Transverse colon (tissue), 4 donors: ENCODE measurements around the gene ZFX. TPM values are rescaled to one million over a fixed set of nuclear protein-coding genes. Genes with fewer than 3 reads are reported as not detected.

Source experiments
- DNase-seq: peaks from one replicate; pipeline ENCODE4 v3.0.0-alpha.2; 2019
- H3K27ac ChIP-seq, 4 donors: fragments of 200-600 bp; sonication (generic); 2 replicates each; pipeline ENCODE4 v1.5.1; 2016 to 2018; ENCODE audit warnings: inconsistent platforms in 4 of 4
- H3K27me3 ChIP-seq: fragments of 200-600 bp; sonication (generic); 2 replicates; pipeline ENCODE4 v1.5.1; 2017; ENCODE audit warnings: inconsistent platforms
- H3K36me3 ChIP-seq, 4 donors: fragments of 200-600 bp; sonication (generic); 2 replicates each; pipeline ENCODE4 v1.5.1; 2017 to 2019; ENCODE audit warnings: inconsistent platforms in 4 of 4
- H3K4me1 ChIP-seq, 4 donors: fragments of 200-600 bp; sonication (generic); 2 replicates each; pipeline ENCODE4 v1.5.1; 2017 to 2020; ENCODE audit warnings: inconsistent platforms in 4 of 4
- H3K4me3 ChIP-seq, 4 donors: fragments of 200-600 bp; sonication (generic); 1 replicate in 1 of 4; 2 replicates in 3 of 4; pipeline versions ENCODE4 v1.5.1 to v1.6.1; 2017 to 2019; ENCODE audit warnings: inconsistent platforms in 4 of 4
- H3K9me3 ChIP-seq, 2 donors: fragments of 200-600 bp; sonication (generic); 2 replicates each; pipeline ENCODE4 v1.5.1; 2017 to 2019; ENCODE audit warnings: inconsistent platforms in 2 of 2
- CTCF ChIP-seq, 5 experiments: fragments of 200-600 bp in 3 of 5; fragments of 450-650 bp in 2 of 5; sonication (generic) in 3 of 5; IDR thresholded peaks; 1 replicate in 2 of 5; 2 replicates in 3 of 5; pipeline ENCODE4 v1.5.1; 2016 to 2017; ENCODE audit warnings: antibody characterized with exemption in 5 of 5, inconsistent platforms in 3 of 5, mild to moderate bottlenecking in 2 of 5, moderate library complexity in 1 of 5
- EP300 ChIP-seq: sonication (generic); formaldehyde crosslinking; IDR thresholded peaks from one replicate; pipeline ENCODE4 v1.6.1; 2017; ENCODE audit warnings: antibody characterized with exemption, low read depth
- POLR2A ChIP-seq: fragments of 450-650 bp; IDR thresholded peaks from one replicate; pipeline ENCODE4 v1.6.1; 2016; ENCODE audit warnings: antibody characterized with exemption, mild to moderate bottlenecking, moderate library complexity
- POLR2AphosphoS5 ChIP-seq, 3 donors: sonication (generic); formaldehyde crosslinking; IDR thresholded peaks; one replicate each; pipeline ENCODE4 v1.6.1; 2016; ENCODE audit warnings: antibody characterized with exemption in 3 of 3
- WGBS, 2 donors: methylation state at CpG; one replicate each; pipeline ENCODE4 v1.1.5; 2018; ENCODE audit warnings: low coverage in 1 of 2; 5-methylcytosine and 5-hydroxymethylcytosine counted together
- in situ Hi-C, 4 donors: fragments of 200-750 bp; cut with MboI; loops; one replicate each; pipeline versions ENCODE4 v1.15.0 to v1.15.1; 2017; ENCODE audit warnings: low sequenced_read_pairs in 3 of 4, low pct_ligation_motif_present in 1 of 4, low pct_unique_long_range_greater_than_20kb in 1 of 4
- intact Hi-C: fragments of 100-400 bp; cut with DNase I; formaldehyde crosslinking; loops from one replicate; pipeline ENCODE4 v1.15.1; 2023; ENCODE audit warnings: low total_unique reads
- total RNA-seq, 4 donors: library from RNA; depleted of rRNA; stranded (reverse); fragments of >200 nt; gene quantifications; one replicate each; pipeline ENCODE4 v1.1.0, GENCODE V29; 2016

Gene ZFX
- total RNA-seq, 4 donors from 2014 or later: 33.7 to 50.5 (median 47.4) TPM

- Histone ChIP-seq H3K4me3 (no peak overlapping the region), H3K36me3 (no peaks in the 10 kb centered on the region), H3K27me3 (no peaks in the 10 kb centered on the region), H3K9me3 (no peaks in the 10 kb centered on the region), H3K27ac (peak overlapping the region in 1 of 4 donors; percentile 41), H3K4me1 (no peaks in the 10 kb centered on the region)
- WGBS, 2 donors: 52 to 70% methylated on average over 5 to 13 of the region's 13 CpGs
- intact Hi-C loops: no loop called here
- no peak for DNase-seq
- in situ Hi-C loops: loop anchor here in 3 of 4 donors (10.0 to 25.0 kb wide), 2 partner anchors 155 to 157 kb away; no protein-coding TSS in a partner anchor
- TF ChIP-seq CTCF (IDR thresholded peaks at IDR 0.05) (peak in 4 of 5 experiments; percentile 13 to 37 (median 18)), EP300 (no peak)
Measured at GRCh38 chrX:24241822-24242648, 92.5 kb downstream of the ZFX start.

GRCh38 chrX:24242649-24243175, 93.2 kb downstream of the ZFX start:
- Histone ChIP-seq H3K4me1 (no peaks in the 10 kb centered on the region), H3K4me3 (no peak overlapping the region), H3K9me3 (no peaks in the 10 kb centered on the region), H3K27me3 (no peaks in the 10 kb centered on the region), H3K27ac (peak overlapping the region in 2 of 4 donors; percentile 25 to 41), H3K36me3 (no peaks in the 10 kb centered on the region)
- TF ChIP-seq POLR2AphosphoS5 (IDR thresholded peaks at IDR 0.05) (peak in 1 of 3 donors; percentile 6), CTCF (IDR thresholded peaks at IDR 0.05) (no peak), POLR2A (no peak), EP300 (no peak)
- DNase-seq: peak; percentile 60
- intact Hi-C loops: no loop called here
- in situ Hi-C loops: loop anchor here in 3 of 4 donors (10.0 to 25.0 kb wide), 2 partner anchors 155 to 158 kb away; no protein-coding TSS in a partner anchor
- WGBS, 2 donors: 46% methylated on average over 8 of the region's 8 CpGs; no CpG with 5 or more reads in 1 of the 2 donors

- Histone ChIP-seq H3K36me3 (no peaks in the 10 kb centered on the region), H3K27me3 (no peaks in the 10 kb centered on the region), H3K4me1 (no peaks in the 10 kb centered on the region), H3K27ac (peak overlapping the region in 3 of 4 donors; percentile 25 to 41 (median 26)), H3K4me3 (no peak overlapping the region), H3K9me3 (no peaks in the 10 kb centered on the region)
- intact Hi-C loops (no loop called here), in situ Hi-C loops (loop anchor here in 3 of 4 donors (10.0 to 25.0 kb wide), 2 partner anchors 156 to 158 kb away; no protein-coding TSS in a partner anchor)
- TF ChIP-seq POLR2A: no peak
- TF ChIP-seq CTCF (IDR thresholded peaks at IDR 0.05): no peak
- TF ChIP-seq EP300: no peak
- TF ChIP-seq POLR2AphosphoS5 (IDR thresholded peaks at IDR 0.05): no peak
- WGBS, 2 donors: 62 to 67% methylated on average over 2 to 5 of the region's 5 CpGs
- DNase-seq: no peak
Measured at GRCh38 chrX:24243188-24243587, 93.7 kb downstream of the ZFX start.

GRCh38 chrX:24243692-24244091, 94.2 kb downstream of the ZFX start:
- 57% methylated on average over 3 of the region's 3 CpGs; no CpG with 5 or more reads in 1 of the 2 donors for WGBS, 2 donors
- Histone ChIP-seq H3K36me3 (no peaks in the 10 kb centered on the region), H3K4me1 (no peaks in the 10 kb centered on the region), H3K9me3 (no peaks in the 10 kb centered on the region), H3K27me3 (no peaks in the 10 kb centered on the region), H3K4me3 (no peak overlapping the region), H3K27ac (peak overlapping the region in 1 of 4 donors; percentile 41)
- intact Hi-C loops: no loop called here
- no peak for TF ChIP-seq CTCF (IDR thresholded peaks at IDR 0.05)
- TF ChIP-seq POLR2A: no peak
- DNase-seq: no peak
- in situ Hi-C loops: loop anchor here in 3 of 4 donors (10.0 to 25.0 kb wide), 2 partner anchors 156 to 159 kb away; no protein-coding TSS in a partner anchor
